ENCODE results near the gene CACTIN. TPM values are rescaled to one million over a fixed set of nuclear protein-coding genes. Genes with fewer than 3 reads are reported as not detected.
"Not testable (repeated sequence)": the region's sequence is repeated elsewhere in the genome, so short reads cannot be mapped to it uniquely, and the experiment has no call there.

The CACTIN gene
- total RNA-seq, 1 donor from 2014 or later: 36.6 TPM

GRCh38 chr19:3575949-3576673 is 50.5 kb downstream of the CACTIN start:
- DNase-seq (ENCODE audit: extremely low read depth, low read depth, low spot score): no peak

DNA sequence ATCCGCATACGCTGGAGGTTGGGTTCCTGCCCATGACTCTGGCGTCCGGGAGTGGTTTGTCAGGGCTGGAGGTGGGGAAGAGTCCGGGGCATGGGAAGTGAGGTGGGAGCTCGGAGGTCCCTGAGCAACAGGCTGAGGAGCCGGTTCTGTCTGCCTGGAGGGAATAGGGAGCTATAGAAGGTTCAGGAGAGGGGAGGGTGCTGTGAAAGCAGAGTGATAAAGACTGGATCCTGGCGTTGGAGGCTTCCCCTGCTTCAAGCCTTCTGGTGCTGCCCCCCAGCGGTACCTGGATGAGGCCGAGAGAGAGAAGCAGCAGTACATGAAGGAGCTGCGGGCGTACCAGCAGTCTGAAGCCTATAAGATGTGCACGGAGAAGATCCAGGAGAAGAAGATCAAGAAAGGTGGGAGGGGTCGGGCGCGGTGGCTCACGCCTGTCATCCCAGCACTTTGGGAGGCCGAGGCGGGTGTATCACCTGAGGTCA is 51.3 kb downstream of the CACTIN start:
- no peak for DNase-seq (ENCODE audit: extremely low read depth, low read depth, low spot score)

DNA sequence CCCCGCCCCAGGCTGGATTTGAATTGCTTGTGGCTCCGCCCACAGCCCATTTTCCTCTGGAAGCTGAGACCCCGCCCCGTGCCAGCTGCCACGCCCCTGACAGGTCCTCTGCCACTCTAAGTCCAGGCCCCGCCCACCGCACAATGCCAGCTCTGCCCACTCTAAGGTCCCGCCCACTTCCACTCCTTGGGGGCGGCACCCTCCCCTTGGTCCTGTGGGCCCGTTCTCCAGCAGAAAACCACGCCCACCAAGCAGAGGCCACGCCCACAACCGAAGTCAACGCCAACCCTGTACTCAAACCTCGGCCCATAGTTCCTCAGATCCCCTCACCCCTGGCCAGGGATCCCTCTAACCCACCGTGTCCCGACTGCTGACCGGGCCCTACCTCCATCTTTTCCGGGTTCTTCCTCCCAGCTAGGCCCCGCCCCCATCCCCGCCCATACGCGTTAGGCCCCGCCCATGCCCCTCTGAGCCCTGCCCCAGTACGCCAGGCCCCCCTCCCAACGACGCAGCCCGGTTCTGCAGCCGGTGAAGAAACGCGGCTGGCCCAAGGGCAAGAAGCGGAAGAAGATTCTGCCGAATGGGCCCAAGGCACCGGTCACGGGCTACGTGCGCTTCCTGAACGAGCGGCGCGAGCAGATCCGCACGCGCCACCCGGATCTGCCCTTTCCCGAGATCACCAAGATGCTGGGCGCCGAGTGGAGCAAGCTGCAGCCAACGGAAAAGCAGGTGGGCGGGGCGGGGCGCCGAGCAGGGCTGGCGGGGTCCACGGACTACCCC is 52.5 kb downstream of the CACTIN start:
- DNase-seq (ENCODE audit: extremely low read depth, low read depth, low spot score): no peak

DNA sequence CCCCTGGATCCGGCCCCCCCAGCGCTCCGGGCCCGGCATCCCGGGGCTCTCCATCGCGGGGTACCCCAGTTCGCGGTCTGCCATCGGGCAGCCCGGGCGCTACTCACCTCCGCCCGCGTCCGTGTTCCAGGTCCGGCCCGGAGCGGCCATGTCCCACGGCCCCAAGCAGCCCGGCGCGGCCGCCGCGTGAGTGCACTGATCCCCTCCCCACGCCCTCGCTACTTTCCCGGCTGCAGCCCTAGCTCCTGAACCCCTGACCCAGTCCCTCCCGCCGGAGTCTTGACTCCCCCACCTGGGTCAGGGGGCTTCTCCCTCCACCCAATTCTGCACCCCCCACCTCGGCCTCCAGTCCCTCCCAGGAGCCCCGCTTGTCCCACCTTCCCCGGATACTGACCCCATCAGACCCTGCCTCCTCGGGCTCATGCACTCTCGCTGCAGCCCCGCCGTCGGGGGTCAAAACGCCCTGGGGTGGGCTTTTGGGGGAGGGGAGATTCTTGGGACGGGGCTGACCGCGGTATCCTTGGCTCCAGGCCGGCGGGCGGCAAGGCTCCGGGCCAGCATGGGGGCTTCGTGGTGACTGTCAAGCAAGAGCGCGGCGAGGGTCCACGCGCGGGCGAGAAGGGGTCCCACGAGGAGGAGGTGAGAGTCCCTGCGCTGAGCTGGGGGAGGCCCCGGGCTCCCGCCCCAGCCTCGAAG is 53.3 kb downstream of the CACTIN start:
- DNase-seq (ENCODE audit: extremely low read depth, low read depth, low spot score): no peak

DNA sequence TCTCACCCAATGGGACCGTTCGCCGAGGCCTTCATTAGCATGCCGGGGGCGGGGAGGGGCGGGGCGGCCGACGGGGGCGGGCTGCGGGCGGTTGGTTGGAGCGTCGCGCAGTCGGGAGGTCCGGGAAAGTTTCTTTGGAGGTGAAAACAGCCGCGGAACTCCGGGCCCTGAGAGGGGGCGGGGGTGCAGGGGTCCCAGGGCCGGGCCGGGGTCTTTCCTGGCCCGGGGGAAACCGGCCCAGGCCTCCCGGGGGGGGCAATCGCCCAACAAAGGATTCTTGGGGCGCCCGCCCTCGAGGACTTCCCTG is 53.8 kb downstream of the CACTIN start, which contains the start of gene HMG20B:
Gene HMG20B, plus strand, starts transcription at position 90 of the 307 bp plus-strand sequence. CDS start 366 bp downstream, outside the sequence.
- DNase-seq (ENCODE audit: extremely low read depth, low read depth, low spot score): no peak

- no peak for DNase-seq (ENCODE audit: extremely low read depth, low read depth, low spot score)
Observed at GRCh38 chr19:3572132-3572854, 54.3 kb downstream of the CACTIN start.

DNA sequence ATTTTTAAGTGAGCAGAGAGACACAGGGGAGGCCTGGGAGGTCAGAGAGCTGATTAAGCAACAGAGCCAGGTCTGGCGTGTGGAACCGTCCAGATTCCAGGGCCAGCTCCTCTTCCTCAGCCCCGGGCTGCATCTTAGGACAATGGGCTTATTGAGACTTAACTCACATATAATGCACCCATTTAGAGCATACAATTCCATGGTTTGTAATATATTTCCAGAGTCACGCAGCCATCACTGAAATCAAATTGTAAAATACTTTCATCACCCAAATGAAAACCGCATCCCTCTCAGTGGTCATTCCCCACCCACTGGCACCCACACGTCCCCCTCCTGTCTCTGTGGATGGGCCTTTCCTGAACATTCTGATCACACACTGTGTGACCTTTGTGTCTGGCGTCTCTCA is 56.0 kb downstream of the CACTIN start:
- DNase-seq (ENCODE audit: extremely low read depth, low read depth, low spot score): no peak

DNA sequence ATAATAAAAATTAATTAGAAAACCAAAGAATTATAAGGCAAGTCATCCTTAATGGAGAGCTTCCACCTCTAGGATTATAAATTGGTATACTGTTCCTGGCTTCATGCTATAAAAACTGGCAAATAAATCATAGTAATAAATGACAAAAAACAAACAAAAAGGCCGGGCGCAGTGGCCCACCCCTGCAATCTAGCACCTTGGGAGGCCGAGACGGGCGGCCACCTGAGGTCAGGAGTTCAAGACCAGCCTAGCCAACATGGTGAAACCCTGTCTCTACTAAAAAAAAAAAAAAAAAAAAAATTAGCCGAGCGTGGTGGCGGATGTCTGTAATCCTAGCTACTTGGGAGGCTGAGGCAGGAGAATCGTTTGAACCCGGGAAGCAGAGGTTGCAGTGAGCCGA is 56.5 kb downstream of the CACTIN start:
- DNase-seq (ENCODE audit: extremely low read depth, low read depth, low spot score): not testable (repeated sequence)

DNA sequence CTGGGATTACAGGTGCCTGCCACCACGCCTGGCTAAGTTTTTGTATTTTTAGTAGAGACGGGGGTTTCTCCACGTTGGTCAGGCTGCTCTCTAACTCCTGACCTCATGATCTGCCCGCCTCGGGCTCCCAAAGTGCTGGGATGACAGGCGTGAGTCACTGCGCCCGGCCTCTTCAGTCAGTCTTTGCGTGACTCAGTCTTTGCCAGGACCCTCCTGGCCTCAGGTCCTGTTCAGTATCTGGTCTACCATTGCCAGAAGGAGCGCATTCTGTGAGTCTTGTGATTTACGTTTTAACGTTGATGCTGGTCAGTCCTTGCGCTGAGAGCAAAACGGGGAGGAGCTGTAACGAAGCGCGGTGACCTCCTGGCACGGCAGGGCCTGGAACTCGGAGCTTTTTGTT is 61.5 kb downstream of the CACTIN start:
- DNase-seq (ENCODE audit: extremely low read depth, low read depth, low spot score): no peak

GRCh38 chr19:3563709-3564524 is 62.7 kb downstream of the CACTIN start:
- DNase-seq (ENCODE audit: extremely low read depth, low read depth, low spot score): no peak

Other genes starting within 250 kb of the CACTIN start
- not detected in 2 replicates for gene SMIM24, start 146.3 kb downstream of the CACTIN start, total RNA-seq
- not detected in 2 replicates for gene SMIM44, start 143.3 kb downstream of the CACTIN start, total RNA-seq
- gene DOHH, start 126.1 kb downstream of the CACTIN start, total RNA-seq: 22.9 and 28.7 TPM in 2 replicates
- 32.8 and 43.9 TPM in 2 replicates for gene FZR1, start 120.5 kb downstream of the CACTIN start, total RNA-seq
- not detected in 2 replicates for gene TEKTIP1, start 87.6 kb downstream of the CACTIN start, total RNA-seq
- 107 and 138 TPM in 2 replicates for gene MFSD12, start 69.2 kb downstream of the CACTIN start, total RNA-seq
- 121 and 129 TPM in 2 replicates for gene HMG20B, start 53.8 kb downstream of the CACTIN start, total RNA-seq
- 3.2 and 6.1 TPM in 2 replicates for gene GIPC3, start 41.3 kb downstream of the CACTIN start, total RNA-seq
- gene TBXA2R, start 19.9 kb downstream of the CACTIN start, total RNA-seq: 1.9 and 2.7 TPM in 2 replicates
- 69.8 and 110 TPM in 2 replicates for gene PIP5K1C, start 73.7 kb upstream of the CACTIN start, total RNA-seq
- not detected in 2 replicates for gene TJP3, start 81.6 kb upstream of the CACTIN start, total RNA-seq
- 25.8 and 50.1 TPM in 2 replicates for gene APBA3, start 134.9 kb upstream of the CACTIN start, total RNA-seq
- gene MRPL54, start 135.9 kb upstream of the CACTIN start, total RNA-seq: 65.2 and 71.4 TPM in 2 replicates
- gene RAX2, start 145.4 kb upstream of the CACTIN start, total RNA-seq: not detected in 2 replicates
- 3.3 TPM in 1 of 2 replicates, not detected in the other for gene MATK, start 159.6 kb upstream of the CACTIN start, total RNA-seq
- gene ZFR2, start 242.2 kb upstream of the CACTIN start, total RNA-seq: 0.29 TPM in 1 of 2 replicates, not detected in the other